ENCODE data around the gene TMEM117. TPM values are rescaled to one million over a fixed set of nuclear protein-coding genes. Genes with fewer than 3 reads are reported as not detected.

TMEM117 gene
- total RNA-seq, 1 experiment from 2014 or later = 5.9 TPM

DNA sequence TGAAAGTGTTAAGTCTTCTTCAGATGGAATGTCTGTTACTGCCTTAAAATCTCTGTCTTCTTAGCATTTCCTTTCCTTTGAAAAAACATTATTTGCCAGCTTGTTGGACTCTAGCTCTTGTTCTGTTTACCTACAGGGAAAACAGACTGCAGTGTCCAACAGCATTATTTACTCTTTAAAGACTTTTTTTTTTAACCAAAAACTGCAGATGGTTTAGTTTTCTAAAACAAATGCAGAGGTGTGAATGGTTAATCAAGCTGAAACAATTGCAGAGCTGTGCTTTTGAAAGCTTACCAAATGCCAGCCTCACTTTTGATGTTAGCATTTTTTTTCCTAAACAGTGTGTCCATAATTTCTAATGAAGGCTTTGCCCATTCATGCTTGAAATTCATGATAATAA is 323.3 kb downstream of the TMEM117 start:
- H3K27ac ChIP-seq (ENCODE audit: low read depth, low read length, poor library complexity, severe bottlenecking) = no peak overlapping the region
- CTCF ChIA-PET = no interaction called here
- H3K36me3 ChIP-seq (ENCODE audit: insufficient read depth, low read length, poor library complexity, severe bottlenecking) = no peaks in the 10 kb centered on the region
- no peaks in the 10 kb centered on the region for H3K9me3 ChIP-seq (ENCODE audit: low read depth, low read length, poor library complexity, severe bottlenecking)
- intact Hi-C loops (cut with micrococcal nuclease; ENCODE audit: unreplicated experiment) = no loop called here
- TF ChIP-seq EZH2 (IDR thresholded peaks at IDR 0.05; ENCODE audit: borderline replicate concordance, low read depth, low read length, poor library complexity, severe bottlenecking) = no peak
- TF ChIP-seq, protein P1, sequence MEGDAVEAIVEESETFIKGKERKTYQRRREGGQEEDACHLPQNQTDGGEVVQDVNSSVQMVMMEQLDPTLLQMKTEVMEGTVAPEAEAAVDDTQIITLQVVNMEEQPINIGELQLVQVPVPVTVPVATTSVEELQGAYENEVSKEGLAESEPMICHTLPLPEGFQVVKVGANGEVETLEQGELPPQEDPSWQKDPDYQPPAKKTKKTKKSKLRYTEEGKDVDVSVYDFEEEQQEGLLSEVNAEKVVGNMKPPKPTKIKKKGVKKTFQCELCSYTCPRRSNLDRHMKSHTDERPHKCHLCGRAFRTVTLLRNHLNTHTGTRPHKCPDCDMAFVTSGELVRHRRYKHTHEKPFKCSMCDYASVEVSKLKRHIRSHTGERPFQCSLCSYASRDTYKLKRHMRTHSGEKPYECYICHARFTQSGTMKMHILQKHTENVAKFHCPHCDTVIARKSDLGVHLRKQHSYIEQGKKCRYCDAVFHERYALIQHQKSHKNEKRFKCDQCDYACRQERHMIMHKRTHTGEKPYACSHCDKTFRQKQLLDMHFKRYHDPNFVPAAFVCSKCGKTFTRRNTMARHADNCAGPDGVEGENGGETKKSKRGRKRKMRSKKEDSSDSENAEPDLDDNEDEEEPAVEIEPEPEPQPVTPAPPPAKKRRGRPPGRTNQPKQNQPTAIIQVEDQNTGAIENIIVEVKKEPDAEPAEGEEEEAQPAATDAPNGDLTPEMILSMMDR (conservative IDR thresholded peaks at IDR 0.05; ENCODE audit: low read depth, low read length) = no peak
- POLR2A ChIA-PET (ENCODE audit: low non-redundant PET) = no interaction called here
- BruUV-seq (replicated peaks) = no TSS peak
- H3K27me3 ChIP-seq (replicated peaks; ENCODE audit: insufficient read depth, low read depth, low read length, poor library complexity) = no peaks in the 10 kb centered on the region
- H3K4me3 ChIP-seq (ENCODE audit: low read depth, low read length, poor library complexity, severe bottlenecking) = no peak overlapping the region
- H3K4me1 ChIP-seq (ENCODE audit: insufficient read depth, low read length, poor library complexity, severe bottlenecking) = peaks cover under 1% of the 10 kb centered on the region
- no peak for DNase-seq (ENCODE audit: low spot score)

DNA sequence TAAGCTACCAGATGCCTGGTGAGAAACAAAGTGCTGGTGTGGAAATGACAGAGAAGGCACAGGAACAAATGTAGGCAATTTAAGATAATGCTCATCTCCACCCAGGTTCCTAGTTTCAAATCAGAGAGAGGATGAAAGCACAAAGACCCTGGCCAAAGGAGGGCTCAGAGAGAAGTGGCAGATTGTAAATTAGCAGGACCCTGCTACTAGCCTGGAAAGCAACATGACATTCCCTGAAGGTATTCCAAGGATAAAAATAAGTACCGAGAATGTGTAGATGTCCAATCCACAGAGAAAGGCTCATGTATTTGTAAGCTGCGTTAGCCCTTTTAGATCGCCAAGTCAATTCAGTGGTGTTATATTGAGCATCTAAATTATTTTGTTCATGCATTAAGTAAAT is 324.0 kb downstream of the TMEM117 start:
- CTCF ChIA-PET = no interaction called here
- no peaks in the 10 kb centered on the region for H3K27me3 ChIP-seq (replicated peaks; ENCODE audit: insufficient read depth, low read depth, low read length, poor library complexity)
- no peak overlapping the region for H3K4me3 ChIP-seq (ENCODE audit: low read depth, low read length, poor library complexity, severe bottlenecking)
- H3K27ac ChIP-seq (ENCODE audit: low read depth, low read length, poor library complexity, severe bottlenecking) = no peak overlapping the region
- POLR2A ChIA-PET (ENCODE audit: low non-redundant PET) = no interaction called here
- BruUV-seq (replicated peaks) = no TSS peak
- intact Hi-C loops (cut with micrococcal nuclease; ENCODE audit: unreplicated experiment) = no loop called here
- H3K36me3 ChIP-seq (ENCODE audit: insufficient read depth, low read length, poor library complexity, severe bottlenecking) = no peaks in the 10 kb centered on the region
- H3K4me1 ChIP-seq (ENCODE audit: insufficient read depth, low read length, poor library complexity, severe bottlenecking) = no peaks in the 10 kb centered on the region
- DNase-seq (ENCODE audit: low spot score) = no peak
- H3K9me3 ChIP-seq (ENCODE audit: low read depth, low read length, poor library complexity, severe bottlenecking) = no peaks in the 10 kb centered on the region
- no peak for TF ChIP-seq EZH2 (IDR thresholded peaks at IDR 0.05; ENCODE audit: borderline replicate concordance, low read depth, low read length, poor library complexity, severe bottlenecking)
- TF ChIP-seq, protein P1 (conservative IDR thresholded peaks at IDR 0.05; ENCODE audit: low read depth, low read length) = no peak

DNA sequence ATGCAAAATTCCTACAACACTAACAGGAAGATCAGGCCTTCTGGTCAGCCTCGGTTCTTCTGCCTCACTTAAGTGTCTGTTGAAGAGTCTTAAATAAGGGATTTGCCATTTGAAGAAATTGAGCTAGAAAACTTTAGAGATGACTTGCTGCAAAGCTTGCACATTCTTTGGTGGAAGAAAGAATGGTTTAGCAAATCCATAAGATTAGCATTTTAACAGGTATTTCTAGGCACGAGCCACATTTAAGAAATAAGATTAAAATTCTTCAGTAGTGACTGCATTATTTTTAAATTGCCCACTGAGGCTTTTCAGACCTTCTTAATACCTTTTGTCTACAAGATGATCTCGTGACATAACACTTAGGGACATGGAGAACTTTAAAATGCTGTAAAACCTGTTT is 327.1 kb downstream of the TMEM117 start:
- intact Hi-C loops (cut with micrococcal nuclease; ENCODE audit: unreplicated experiment) = no loop called here
- no peak for TF ChIP-seq EZH2 (IDR thresholded peaks at IDR 0.05; ENCODE audit: borderline replicate concordance, low read depth, low read length, poor library complexity, severe bottlenecking)
- TF ChIP-seq, protein P1 (conservative IDR thresholded peaks at IDR 0.05; ENCODE audit: low read depth, low read length) = no peak
- no peaks in the 10 kb centered on the region for H3K36me3 ChIP-seq (ENCODE audit: insufficient read depth, low read length, poor library complexity, severe bottlenecking)
- H3K4me3 ChIP-seq (ENCODE audit: low read depth, low read length, poor library complexity, severe bottlenecking) = no peak overlapping the region
- DNase-seq (ENCODE audit: low spot score) = no peak
- no peaks in the 10 kb centered on the region for H3K27me3 ChIP-seq (replicated peaks; ENCODE audit: insufficient read depth, low read depth, low read length, poor library complexity)
- no TSS peak for BruUV-seq (replicated peaks)
- ChIA-PET POLR2A (ENCODE audit: low non-redundant PET) (no interaction called here), CTCF (no interaction called here)
- H3K9me3 ChIP-seq (ENCODE audit: low read depth, low read length, poor library complexity, severe bottlenecking) = no peaks in the 10 kb centered on the region
- no peaks in the 10 kb centered on the region for H3K4me1 ChIP-seq (ENCODE audit: insufficient read depth, low read length, poor library complexity, severe bottlenecking)
- no peak overlapping the region for H3K27ac ChIP-seq (ENCODE audit: low read depth, low read length, poor library complexity, severe bottlenecking)

Measured in A673 (cell line).